ENCODE measurements around the gene KAZN.

DNA sequence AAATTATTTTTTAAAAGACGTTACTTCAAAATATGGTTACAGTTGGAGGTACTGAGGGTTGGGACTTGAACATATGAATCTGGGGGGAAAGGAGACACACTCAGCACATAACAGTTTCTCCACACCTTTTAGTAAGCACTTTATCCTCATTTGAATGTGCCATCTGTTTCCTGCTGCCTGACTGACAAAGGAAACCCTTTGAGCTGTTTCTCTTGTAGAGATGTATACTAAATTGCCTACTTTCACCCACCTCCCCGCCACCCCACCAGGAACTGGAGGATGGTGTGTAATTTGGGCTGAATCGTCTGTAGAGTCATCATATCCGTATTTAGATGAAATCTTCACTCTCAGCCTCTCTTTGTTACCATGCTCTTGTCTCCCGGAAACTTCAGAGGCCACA is 108.1 kb downstream of the KAZN start:
- TF ChIP-seq, protein P1, sequence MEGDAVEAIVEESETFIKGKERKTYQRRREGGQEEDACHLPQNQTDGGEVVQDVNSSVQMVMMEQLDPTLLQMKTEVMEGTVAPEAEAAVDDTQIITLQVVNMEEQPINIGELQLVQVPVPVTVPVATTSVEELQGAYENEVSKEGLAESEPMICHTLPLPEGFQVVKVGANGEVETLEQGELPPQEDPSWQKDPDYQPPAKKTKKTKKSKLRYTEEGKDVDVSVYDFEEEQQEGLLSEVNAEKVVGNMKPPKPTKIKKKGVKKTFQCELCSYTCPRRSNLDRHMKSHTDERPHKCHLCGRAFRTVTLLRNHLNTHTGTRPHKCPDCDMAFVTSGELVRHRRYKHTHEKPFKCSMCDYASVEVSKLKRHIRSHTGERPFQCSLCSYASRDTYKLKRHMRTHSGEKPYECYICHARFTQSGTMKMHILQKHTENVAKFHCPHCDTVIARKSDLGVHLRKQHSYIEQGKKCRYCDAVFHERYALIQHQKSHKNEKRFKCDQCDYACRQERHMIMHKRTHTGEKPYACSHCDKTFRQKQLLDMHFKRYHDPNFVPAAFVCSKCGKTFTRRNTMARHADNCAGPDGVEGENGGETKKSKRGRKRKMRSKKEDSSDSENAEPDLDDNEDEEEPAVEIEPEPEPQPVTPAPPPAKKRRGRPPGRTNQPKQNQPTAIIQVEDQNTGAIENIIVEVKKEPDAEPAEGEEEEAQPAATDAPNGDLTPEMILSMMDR (IDR thresholded peaks at IDR 0.05) = no peak
- no peak for TF ChIP-seq POLR2A (IDR thresholded peaks at IDR 0.05)
